ENCODE results near the gene SELENOM. TPM values are rescaled to one million over a fixed set of nuclear protein-coding genes. Genes with fewer than 3 reads are reported as not detected.

The SELENOM gene
- 152 and 155 TPM in 2 replicates for total RNA-seq

- TF ChIP-seq CTCF (IDR thresholded peaks at IDR 0.05; ENCODE audit: insufficient read depth, low read depth, low read length), result peak; percentile 97
- peak within 1 kb of the TSS; percentile 94 for H3K4me3 ChIP-seq (ENCODE audit: low read depth, low read length)
- DNase-seq (ENCODE audit: low read depth), result peak; percentile 98
Measured at GRCh38 chr22:31107178-31107893, at the start of gene SELENOM. TSS of gene SELENOM (minus strand) at chr22:31107568. CDS start at chr22:31107505, 63 bp downstream.

- TF ChIP-seq CTCF (IDR thresholded peaks at IDR 0.05; ENCODE audit: insufficient read depth, low read depth, low read length), result no peak
- no peak overlapping the region for H3K4me3 ChIP-seq (ENCODE audit: low read depth, low read length)
- peak; percentile 68 for DNase-seq (ENCODE audit: low read depth)
Measured at GRCh38 chr22:31155422-31155821, 48.1 kb upstream of the SELENOM start.

GRCh38 chr22:31154975-31155374 lies 47.6 kb upstream of the SELENOM start:
- TF ChIP-seq CTCF (IDR thresholded peaks at IDR 0.05; ENCODE audit: insufficient read depth, low read depth, low read length), result no peak
- no peak for DNase-seq (ENCODE audit: low read depth)
- no peak overlapping the region for H3K4me3 ChIP-seq (ENCODE audit: low read depth, low read length)

- H3K4me3 ChIP-seq (ENCODE audit: low read depth, low read length), result no peak overlapping the region
- no peak for TF ChIP-seq CTCF (IDR thresholded peaks at IDR 0.05; ENCODE audit: insufficient read depth, low read depth, low read length)
- DNase-seq (ENCODE audit: low read depth), result no peak
Measured at GRCh38 chr22:31153357-31153756, 46.0 kb upstream of the SELENOM start.

GRCh38 chr22:31151872-31152271 lies 44.5 kb upstream of the SELENOM start:
- no peak for TF ChIP-seq CTCF (IDR thresholded peaks at IDR 0.05; ENCODE audit: insufficient read depth, low read depth, low read length)
- DNase-seq (ENCODE audit: low read depth), result no peak
- H3K4me3 ChIP-seq (ENCODE audit: low read depth, low read length), result no peak overlapping the region

- peak; percentile 50 for TF ChIP-seq CTCF (IDR thresholded peaks at IDR 0.05; ENCODE audit: insufficient read depth, low read depth, low read length)
- no peak for DNase-seq (ENCODE audit: low read depth)
- H3K4me3 ChIP-seq (ENCODE audit: low read depth, low read length), result no peak overlapping the region
Measured at GRCh38 chr22:31150615-31151014, 43.2 kb upstream of the SELENOM start.
